MCF 10A (cell line): ENCODE results near the gene REEP6. TPM values are rescaled to one million over a fixed set of nuclear protein-coding genes. Genes with fewer than 3 reads are reported as not detected.

Experiments used
- BruUV-seq: library from RNA; stranded (reverse); fragments of 400-500 nt; replicated peaks from 2 replicates; lab custom pipeline; 2021; lab: Mats Ljungman, UMichigan
- CTCF ChIA-PET: fragments of 300-600 bp; sonication (Branson Sonifier 250); formaldehyde crosslinking; extraction: SDS; loops from one replicate; lab custom pipeline; 2021; ENCODE audit warnings: antibody characterized with exemption, inconsistent platforms; lab: Yijun Ruan, JAX
- POLR2A ChIA-PET: fragments of 300-600, 350-650 bp; sonication (Branson Sonifier 250); formaldehyde crosslinking; extraction: SDS; loops from one replicate; lab custom pipeline; 2020; ENCODE audit warnings: antibody characterized with exemption, inconsistent platforms; lab: Yijun Ruan, JAX
- DNase-seq: peaks from one replicate; pipeline ENCODE4 v3.0.0-alpha.2; 2018; ENCODE audit not compliant: unreplicated experiment
- H3K27ac Mint-ChIP-seq: one replicate; pipeline ENCODE4 v1.8.0; 2022; ENCODE audit warnings: mild to moderate bottlenecking, low read depth, mixed read lengths; ENCODE audit not compliant: unreplicated experiment
- H3K27me3 Mint-ChIP-seq: one replicate; pipeline ENCODE4 v1.8.0; 2022; ENCODE audit warnings: mixed read lengths; ENCODE audit not compliant: insufficient read depth, unreplicated experiment
- H3K36me3 Mint-ChIP-seq: one replicate; pipeline ENCODE4 v1.8.0; 2022; ENCODE audit warnings: mild to moderate bottlenecking, moderate library complexity, mixed read lengths; ENCODE audit not compliant: insufficient read depth, unreplicated experiment
- H3K4me1 Mint-ChIP-seq: one replicate; pipeline ENCODE4 v1.8.0; 2022; ENCODE audit warnings: mixed read lengths; ENCODE audit not compliant: insufficient read depth, unreplicated experiment
- H3K4me3 Mint-ChIP-seq: one replicate; pipeline ENCODE4 v1.8.0; 2022; ENCODE audit warnings: mild to moderate bottlenecking, moderate library complexity, mixed read lengths; ENCODE audit not compliant: unreplicated experiment
- H3K9me3 Mint-ChIP-seq: one replicate; pipeline ENCODE4 v1.8.0; 2022; ENCODE audit warnings: mixed read lengths; ENCODE audit not compliant: unreplicated experiment
- CTCF ChIP-seq: fragments of 200-600 bp; IDR thresholded peaks from one replicate; pipeline ENCODE4 v1.8.0; 2022; ENCODE audit warnings: antibody characterized with exemption, mild to moderate bottlenecking; ENCODE audit not compliant: unreplicated experiment
- intact Hi-C: fragments of 100-400 bp; cut with micrococcal nuclease; formaldehyde crosslinking; loops from 2 replicates; pipeline ENCODE4 v1.14.1; 2022
- total RNA-seq: library from RNA; stranded (reverse); gene quantifications from 2 replicates; pipeline ENCODE4 v1.2.3, GENCODE V29; 2022

REEP6 gene
- total RNA-seq, 1 experiment from 2014 or later, result 3.8 TPM

DNA sequence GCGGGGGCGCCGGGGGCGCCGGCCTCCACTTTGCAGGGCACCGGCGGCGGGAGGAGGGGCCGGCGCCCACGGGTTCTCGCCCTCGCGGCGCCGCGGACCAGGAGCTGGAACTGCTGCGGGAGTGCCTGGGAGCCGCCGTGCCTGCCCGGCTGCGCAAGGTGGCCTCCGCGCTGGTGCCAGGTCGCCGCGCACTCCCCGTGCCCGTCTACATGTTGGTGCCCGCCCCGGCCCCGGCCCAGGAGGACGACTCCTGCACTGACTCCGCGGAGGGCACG lies 23.8 kb upstream of the REEP6 start:
- intact Hi-C loops, result no loop called here
- Mint-ChIP-seq H3K27ac (no peak overlapping the region), H3K4me3 (no peak overlapping the region), H3K27me3 (no peaks in the 10 kb centered on the region), H3K4me1 (no peaks in the 10 kb centered on the region), H3K9me3 (no peaks in the 10 kb centered on the region), H3K36me3 (peaks cover 12% of the 10 kb centered on the region)
- no peak for TF ChIP-seq CTCF
- BruUV-seq, result no TSS peak
- POLR2A ChIA-PET, result interaction anchor here (0.8 kb wide), 1 partner anchor 9 kb away, joined by 3 read pairs; no protein-coding TSS in a partner anchor
- DNase-seq, result no peak
- CTCF ChIA-PET, result interaction anchor here (1.1 kb wide), 1 partner anchor 22 kb away, joined by 4 read pairs; no protein-coding TSS in a partner anchor

DNA sequence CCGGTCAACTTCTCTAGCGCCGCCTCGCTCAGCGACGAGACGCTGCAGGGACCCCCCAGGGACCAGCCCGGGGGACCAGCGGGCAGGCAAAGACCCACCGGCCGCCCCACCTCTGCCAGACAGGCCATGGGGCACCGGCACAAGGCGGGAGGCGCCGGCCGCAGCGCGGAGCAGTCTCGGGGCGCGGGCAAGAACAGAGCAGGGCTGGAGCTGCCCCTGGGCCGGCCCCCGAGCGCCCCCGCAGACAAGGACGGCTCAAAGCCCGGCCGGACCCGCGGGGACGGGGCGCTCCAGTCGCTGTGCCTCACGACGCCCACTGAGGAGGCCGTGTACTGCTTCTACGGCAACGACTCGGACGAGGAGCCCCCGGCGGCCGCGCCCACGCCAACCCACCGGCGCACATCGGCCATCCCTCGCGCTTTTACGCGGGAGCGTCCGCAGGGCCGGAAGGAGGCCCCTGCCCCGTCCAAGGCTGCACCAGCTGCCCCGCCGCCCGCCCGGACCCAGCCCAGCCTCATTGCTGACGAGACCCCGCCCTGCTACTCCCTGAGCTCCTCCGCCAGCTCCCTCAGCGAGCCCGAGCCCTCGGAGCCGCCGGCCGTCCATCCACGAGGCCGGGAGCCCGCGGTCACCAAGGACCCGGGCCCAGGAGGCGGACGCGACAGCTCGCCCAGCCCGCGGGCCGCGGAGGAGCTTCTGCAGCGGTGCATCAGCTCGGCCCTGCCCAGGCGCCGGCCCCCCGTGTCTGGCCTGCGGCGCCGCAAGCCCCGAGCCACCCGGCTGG lies 23.3 kb upstream of the REEP6 start:
- ChIA-PET POLR2A (interaction anchor here (0.8 kb wide), 1 partner anchor 9 kb away, joined by 3 read pairs; no protein-coding TSS in a partner anchor), CTCF (interaction anchor here (1.1 kb wide), 1 partner anchor 22 kb away, joined by 4 read pairs; no protein-coding TSS in a partner anchor)

DNA sequence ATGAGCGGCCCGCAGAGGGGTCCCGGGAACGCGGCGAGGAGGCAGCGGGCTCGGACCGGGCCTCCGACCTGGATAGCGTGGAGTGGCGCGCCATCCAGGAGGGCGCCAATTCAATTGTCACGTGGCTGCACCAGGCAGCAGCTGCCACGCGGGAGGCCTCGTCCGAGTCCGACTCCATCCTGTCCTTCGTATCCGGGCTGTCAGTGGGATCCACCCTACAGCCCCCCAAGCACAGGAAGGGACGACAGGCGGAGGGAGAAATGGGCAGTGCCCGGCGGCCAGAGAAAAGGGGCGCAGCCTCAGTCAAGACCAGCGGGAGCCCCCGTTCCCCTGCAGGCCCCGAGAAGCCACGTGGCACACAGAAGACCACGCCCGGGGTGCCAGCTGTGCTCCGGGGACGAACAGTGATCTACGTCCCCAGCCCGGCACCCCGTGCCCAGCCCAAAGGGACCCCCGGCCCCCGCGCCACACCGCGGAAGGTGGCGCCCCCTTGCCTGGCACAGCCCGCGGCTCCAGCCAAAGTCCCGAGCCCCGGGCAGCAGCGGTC lies 22.6 kb upstream of the REEP6 start:
- H3K36me3 Mint-ChIP-seq, result peaks cover 12% of the 10 kb centered on the region
- BruUV-seq, result no TSS peak
- CTCF ChIA-PET, result no interaction called here
- intact Hi-C loops, result no loop called here
- no peak for DNase-seq
- no peaks in the 10 kb centered on the region for H3K4me1 Mint-ChIP-seq
- no peaks in the 10 kb centered on the region for H3K9me3 Mint-ChIP-seq
- no peak for TF ChIP-seq CTCF
- H3K27me3 Mint-ChIP-seq, result no peaks in the 10 kb centered on the region
- peak overlapping the region; percentile 48 for H3K4me3 Mint-ChIP-seq
- POLR2A ChIA-PET, result interaction anchor here (0.6 kb wide), 1 partner anchor 11 kb away, joined by 3 read pairs; no protein-coding TSS in a partner anchor
- H3K27ac Mint-ChIP-seq, result no peak overlapping the region

More for the DNA sequence above, 23.3 kb upstream of the REEP6 start:
- Mint-ChIP-seq H3K9me3 (no peaks in the 10 kb centered on the region), H3K27ac (no peak overlapping the region), H3K27me3 (no peaks in the 10 kb centered on the region), H3K4me1 (no peaks in the 10 kb centered on the region), H3K36me3 (peaks cover 12% of the 10 kb centered on the region), H3K4me3 (no peak overlapping the region)
- TF ChIP-seq CTCF, result no peak
- intact Hi-C loops, result no loop called here
- BruUV-seq, result no TSS peak
- no peak for DNase-seq

DNA sequence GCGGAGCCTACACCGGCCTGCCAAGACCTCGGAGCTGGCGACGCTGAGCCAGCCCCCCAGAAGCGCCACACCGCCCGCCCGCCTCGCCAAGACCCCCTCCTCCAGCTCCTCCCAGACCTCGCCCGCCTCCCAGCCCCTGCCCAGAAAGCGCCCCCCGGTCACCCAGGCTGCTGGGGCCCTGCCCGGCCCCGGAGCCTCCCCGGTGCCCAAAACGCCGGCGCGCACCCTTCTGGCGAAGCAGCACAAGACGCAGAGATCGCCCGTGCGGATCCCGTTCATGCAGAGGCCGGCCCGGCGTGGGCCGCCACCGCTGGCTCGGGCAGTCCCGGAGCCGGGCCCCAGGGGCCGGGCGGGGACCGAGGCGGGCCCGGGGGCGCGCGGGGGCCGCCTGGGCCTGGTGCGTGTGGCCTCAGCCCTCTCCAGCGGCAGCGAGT lies 22.1 kb upstream of the REEP6 start:
- Mint-ChIP-seq H3K27ac (no peak overlapping the region), H3K27me3 (no peaks in the 10 kb centered on the region), H3K4me1 (no peaks in the 10 kb centered on the region), H3K9me3 (no peaks in the 10 kb centered on the region), H3K36me3 (peaks cover 15% of the 10 kb centered on the region), H3K4me3 (peak overlapping the region; percentile 48)
- peak; percentile 50 for DNase-seq
- no TSS peak for BruUV-seq
- ChIA-PET POLR2A (interaction anchor here (0.6 kb wide), 1 partner anchor 11 kb away, joined by 3 read pairs; no protein-coding TSS in a partner anchor), CTCF (no interaction called here)
- intact Hi-C loops, result no loop called here
- no peak for TF ChIP-seq CTCF
